ENCODE data around the gene MTCL1.

The MTCL1 gene

DNA sequence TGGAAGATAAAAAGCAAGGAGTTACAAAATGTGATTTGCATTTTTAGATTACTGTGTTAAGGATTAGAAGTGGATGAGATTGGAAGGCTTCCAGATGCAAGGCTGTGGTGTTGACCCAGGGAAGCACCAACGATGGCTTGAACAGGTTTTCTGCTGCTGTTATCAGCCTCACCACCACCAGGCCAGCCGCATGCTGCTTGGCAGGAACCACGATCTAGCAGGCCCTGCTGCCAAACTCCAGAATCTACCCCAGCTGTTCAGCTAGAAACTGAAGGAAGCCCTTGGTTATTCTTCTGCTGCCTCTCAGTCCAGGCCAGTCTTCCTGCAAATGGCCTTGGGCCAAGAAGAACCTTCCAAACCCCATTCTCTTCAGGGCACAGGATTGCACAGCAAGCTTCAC is 133.9 kb downstream of the MTCL1 start:
- Histone ChIP-seq H3K4me1 (ENCODE audit: insufficient read depth, low read length, severe bottlenecking) (no peaks in the 10 kb centered on the region), H3K27me3 (ENCODE audit: insufficient read depth, low read length) (no peaks in the 10 kb centered on the region), H3K4me3 (ENCODE audit: low read depth, low read length, poor library complexity, severe bottlenecking) (no peak overlapping the region), H3K27ac (ENCODE audit: low read depth, low read length, poor library complexity, severe bottlenecking) (no peak overlapping the region), H3K79me2 (ENCODE audit: insufficient read depth, low read length) (no peaks in the 10 kb centered on the region), H3K9me2 (ENCODE audit: low read depth, low read length) (no peaks in the 10 kb centered on the region), H3K9ac (ENCODE audit: low read length) (no peak overlapping the region), H3K4me2 (ENCODE audit: low read length) (no peak overlapping the region), H3F3A (ENCODE audit: insufficient read depth, low read length) (no peaks in the 10 kb centered on the region), H3K9me3 (ENCODE audit: low read length) (peaks cover 15% of the 10 kb centered on the region), H4K20me1 (ENCODE audit: insufficient read depth, low read length) (no peaks in the 10 kb centered on the region), H2AFZ (ENCODE audit: low read length) (no peak overlapping the region), H3K36me3 (ENCODE audit: insufficient read depth, low read length) (no peaks in the 10 kb centered on the region; the same call in 1 of the 2 replicates)
- TF ChIP-seq, protein P1, sequence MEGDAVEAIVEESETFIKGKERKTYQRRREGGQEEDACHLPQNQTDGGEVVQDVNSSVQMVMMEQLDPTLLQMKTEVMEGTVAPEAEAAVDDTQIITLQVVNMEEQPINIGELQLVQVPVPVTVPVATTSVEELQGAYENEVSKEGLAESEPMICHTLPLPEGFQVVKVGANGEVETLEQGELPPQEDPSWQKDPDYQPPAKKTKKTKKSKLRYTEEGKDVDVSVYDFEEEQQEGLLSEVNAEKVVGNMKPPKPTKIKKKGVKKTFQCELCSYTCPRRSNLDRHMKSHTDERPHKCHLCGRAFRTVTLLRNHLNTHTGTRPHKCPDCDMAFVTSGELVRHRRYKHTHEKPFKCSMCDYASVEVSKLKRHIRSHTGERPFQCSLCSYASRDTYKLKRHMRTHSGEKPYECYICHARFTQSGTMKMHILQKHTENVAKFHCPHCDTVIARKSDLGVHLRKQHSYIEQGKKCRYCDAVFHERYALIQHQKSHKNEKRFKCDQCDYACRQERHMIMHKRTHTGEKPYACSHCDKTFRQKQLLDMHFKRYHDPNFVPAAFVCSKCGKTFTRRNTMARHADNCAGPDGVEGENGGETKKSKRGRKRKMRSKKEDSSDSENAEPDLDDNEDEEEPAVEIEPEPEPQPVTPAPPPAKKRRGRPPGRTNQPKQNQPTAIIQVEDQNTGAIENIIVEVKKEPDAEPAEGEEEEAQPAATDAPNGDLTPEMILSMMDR (IDR thresholded peaks at IDR 0.05; ENCODE audit: low read length) = no peak
- no peak for TF ChIP-seq EZH2 (IDR thresholded peaks at IDR 0.05; ENCODE audit: borderline replicate concordance, low read length)

DNA sequence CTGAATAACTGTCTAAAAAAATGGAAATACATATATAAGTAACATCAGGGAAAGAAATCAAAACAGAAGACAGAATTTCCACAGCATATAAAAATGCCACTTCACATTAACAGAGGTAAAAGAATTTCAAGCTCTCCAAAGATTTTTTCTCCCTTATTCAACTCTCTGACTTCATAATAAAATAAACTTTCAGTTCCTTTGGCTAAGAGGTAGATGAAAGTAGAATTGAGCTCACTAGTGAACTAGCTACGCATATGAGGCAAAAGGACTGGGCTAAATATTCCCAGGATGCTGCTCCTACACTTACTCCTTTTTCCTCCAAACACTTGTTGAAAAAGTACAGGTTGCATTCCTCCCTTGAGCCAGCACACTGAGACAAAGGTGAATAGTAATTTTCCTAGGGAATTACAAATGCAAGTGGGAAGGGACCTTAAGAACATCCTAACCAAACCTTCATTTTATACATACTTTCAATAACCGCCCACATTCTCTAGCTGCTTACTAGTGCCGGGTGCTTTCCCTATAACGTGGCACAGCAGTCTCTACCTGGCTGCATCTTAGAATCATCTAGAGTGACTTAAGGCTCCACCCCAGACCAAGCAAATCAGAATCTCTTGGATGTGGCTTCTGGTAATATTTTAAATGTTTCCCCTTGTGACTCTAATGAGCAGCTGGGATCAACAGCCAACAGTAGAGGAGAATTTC is 136.6 kb downstream of the MTCL1 start:
- TF ChIP-seq, protein P1 (IDR thresholded peaks at IDR 0.05; ENCODE audit: low read length) = no peak
- no peak for TF ChIP-seq EZH2 (IDR thresholded peaks at IDR 0.05; ENCODE audit: borderline replicate concordance, low read length)
- no peaks in the 10 kb centered on the region; the same call in 1 of the 2 replicates for H3K36me3 ChIP-seq (ENCODE audit: insufficient read depth, low read length)
- peaks cover 10% of the 10 kb centered on the region for H3K9me3 ChIP-seq (ENCODE audit: low read length)
- no peaks in the 10 kb centered on the region for H3K79me2 ChIP-seq (ENCODE audit: insufficient read depth, low read length)
- no peaks in the 10 kb centered on the region for H3F3A ChIP-seq (ENCODE audit: insufficient read depth, low read length)
- no peak overlapping the region for H3K9ac ChIP-seq (ENCODE audit: low read length)
- no peak overlapping the region for H3K4me3 ChIP-seq (ENCODE audit: low read depth, low read length, poor library complexity, severe bottlenecking)
- no peak overlapping the region for H3K27ac ChIP-seq (ENCODE audit: low read depth, low read length, poor library complexity, severe bottlenecking)
- no peaks in the 10 kb centered on the region for H4K20me1 ChIP-seq (ENCODE audit: insufficient read depth, low read length)
- H3K27me3 ChIP-seq (ENCODE audit: insufficient read depth, low read length) = 0 out of 2 replicates have a peak, but pooled peaks cover 3% of the 10 kb centered on the region
- H3K4me1 ChIP-seq (ENCODE audit: insufficient read depth, low read length, severe bottlenecking) = no peaks in the 10 kb centered on the region
- H2AFZ ChIP-seq (ENCODE audit: low read length) = no peak overlapping the region
- H3K4me2 ChIP-seq (ENCODE audit: low read length) = no peak overlapping the region
- no peaks in the 10 kb centered on the region for H3K9me2 ChIP-seq (ENCODE audit: low read depth, low read length)

DNA sequence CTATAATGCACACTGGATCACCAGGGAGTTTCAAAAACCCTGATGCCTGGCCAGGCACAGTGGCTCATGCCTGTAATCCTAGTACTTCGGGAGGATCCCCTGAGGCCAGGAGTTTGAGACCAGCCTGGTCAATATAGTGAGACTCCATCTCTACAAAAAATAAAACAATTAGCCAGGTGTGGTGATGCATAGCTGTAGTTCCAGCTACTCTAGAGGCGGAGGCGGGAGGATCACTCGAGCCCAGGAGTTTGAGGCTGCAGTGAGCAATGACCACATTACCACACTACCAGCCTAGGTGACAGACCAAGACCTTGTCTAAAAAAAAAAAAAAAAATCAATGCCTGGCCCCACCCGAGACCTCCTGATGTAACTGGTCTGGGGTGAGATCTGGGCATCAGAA is 137.2 kb downstream of the MTCL1 start:
- Histone ChIP-seq H3K9ac (ENCODE audit: low read length) (no peak overlapping the region), H4K20me1 (ENCODE audit: insufficient read depth, low read length) (no peaks in the 10 kb centered on the region), H3K9me2 (ENCODE audit: low read depth, low read length) (no peaks in the 10 kb centered on the region), H3K4me1 (ENCODE audit: insufficient read depth, low read length, severe bottlenecking) (no peaks in the 10 kb centered on the region), H3K4me3 (ENCODE audit: low read depth, low read length, poor library complexity, severe bottlenecking) (no peak overlapping the region), H2AFZ (ENCODE audit: low read length) (no peak overlapping the region), H3F3A (ENCODE audit: insufficient read depth, low read length) (no peaks in the 10 kb centered on the region), H3K79me2 (ENCODE audit: insufficient read depth, low read length) (no peaks in the 10 kb centered on the region), H3K4me2 (ENCODE audit: low read length) (no peak overlapping the region), H3K9me3 (ENCODE audit: low read length) (peaks cover 5% of the 10 kb centered on the region), H3K27ac (ENCODE audit: low read depth, low read length, poor library complexity, severe bottlenecking) (no peak overlapping the region), H3K36me3 (ENCODE audit: insufficient read depth, low read length) (no peaks in the 10 kb centered on the region; the same call in 1 of the 2 replicates), H3K27me3 (ENCODE audit: insufficient read depth, low read length) (0 out of 2 replicates have a peak, but pooled peaks cover 3% of the 10 kb centered on the region)
- no peak for TF ChIP-seq EZH2 (IDR thresholded peaks at IDR 0.05; ENCODE audit: borderline replicate concordance, low read length)
- TF ChIP-seq, protein P1 (IDR thresholded peaks at IDR 0.05; ENCODE audit: low read length) = no peak
